Measurements from ENCODE around the gene TAS2R41.

- TF ChIP-seq POLR2AphosphoS5 (IDR thresholded peaks at IDR 0.05; ENCODE audit: borderline replicate concordance, low read depth, low read length), result no peak
- no peak for TF ChIP-seq EZH2 (IDR thresholded peaks at IDR 0.05)
- no peak for TF ChIP-seq FOXP2 (optimal IDR thresholded peaks at IDR 0.05; ENCODE audit: control extremely low read depth, extremely low read length, insufficient read depth)
Measured at GRCh38 chr7:143435266-143435665, 42.4 kb upstream of the TAS2R41 start.
